LoVo (cell line): ENCODE measurements around the gene FCN2.

Experiments used
- DNase-seq: peaks from one replicate; pipeline ENCODE4 v3.0.0-alpha.2; 2016; ENCODE audit warnings: low spot score

Gene FCN2

GRCh38 chr9:134888603-134889190 lies 8.1 kb downstream of the FCN2 start:
- no peak for DNase-seq

- DNase-seq = no peak
Observed at GRCh38 chr9:134889386-134890154, 9.0 kb downstream of the FCN2 start.

GRCh38 chr9:134890155-134890495 lies 9.5 kb downstream of the FCN2 start:
- no peak for DNase-seq

GRCh38 chr9:134891053-134891452 lies 10.4 kb downstream of the FCN2 start:
- DNase-seq = no peak

- DNase-seq = no peak
Observed at GRCh38 chr9:134891713-134892112, 11.1 kb downstream of the FCN2 start.

- DNase-seq = no peak
Observed at GRCh38 chr9:134892221-134892620, 11.6 kb downstream of the FCN2 start.

- no peak for DNase-seq
Observed at GRCh38 chr9:134892820-134893420, 12.3 kb downstream of the FCN2 start.

GRCh38 chr9:134894136-134894860 lies 13.7 kb downstream of the FCN2 start:
- DNase-seq = no peak

- DNase-seq = no peak
Observed at GRCh38 chr9:134895097-134895496, 14.5 kb downstream of the FCN2 start.

GRCh38 chr9:134895567-134895907 lies 14.9 kb downstream of the FCN2 start:
- no peak for DNase-seq

- peak; percentile 32 for DNase-seq
Observed at GRCh38 chr9:134895908-134896833, 15.6 kb downstream of the FCN2 start.

- no peak for DNase-seq
Observed at GRCh38 chr9:134896834-134897583, 16.4 kb downstream of the FCN2 start.

GRCh38 chr9:134897584-134898170 lies 17.1 kb downstream of the FCN2 start:
- DNase-seq = no peak

GRCh38 chr9:134898319-134898718 lies 17.7 kb downstream of the FCN2 start:
- DNase-seq = no peak

- no peak for DNase-seq
Observed at GRCh38 chr9:134899168-134899567, 18.6 kb downstream of the FCN2 start.

- no peak for DNase-seq
Observed at GRCh38 chr9:134899818-134900217, 19.2 kb downstream of the FCN2 start.

- DNase-seq = no peak
Observed at GRCh38 chr9:134902936-134903335, 22.3 kb downstream of the FCN2 start.

GRCh38 chr9:134908524-134909309 lies 28.1 kb downstream of the FCN2 start:
- no peak for DNase-seq

GRCh38 chr9:134909511-134910481 lies 29.2 kb downstream of the FCN2 start:
- no peak for DNase-seq
